Fibroblast of mammary gland (primary cell): ENCODE measurements around the gene ZNF701.

Source experiments
- DNase-seq: peaks from one replicate; pipeline ENCODE4 v3.0.0-alpha.2; 2010; ENCODE audit warnings: low read depth
- H3K4me3 ChIP-seq: 2 replicates; pipeline ENCODE4 v1.5.1; 2011; ENCODE audit warnings: low read depth, mild to moderate bottlenecking, low read length, moderate library complexity; ENCODE audit not compliant: control insufficient read depth
- TF ChIP-seq, protein P1 (sequence below): conservative IDR thresholded peaks from 2 replicates; pipeline ENCODE4 v1.5.1; 2011; ENCODE audit warnings: low read depth, low read length, inconsistent platforms; ENCODE audit not compliant: control insufficient read depth, insufficient read depth

The ZNF701 gene

DNA sequence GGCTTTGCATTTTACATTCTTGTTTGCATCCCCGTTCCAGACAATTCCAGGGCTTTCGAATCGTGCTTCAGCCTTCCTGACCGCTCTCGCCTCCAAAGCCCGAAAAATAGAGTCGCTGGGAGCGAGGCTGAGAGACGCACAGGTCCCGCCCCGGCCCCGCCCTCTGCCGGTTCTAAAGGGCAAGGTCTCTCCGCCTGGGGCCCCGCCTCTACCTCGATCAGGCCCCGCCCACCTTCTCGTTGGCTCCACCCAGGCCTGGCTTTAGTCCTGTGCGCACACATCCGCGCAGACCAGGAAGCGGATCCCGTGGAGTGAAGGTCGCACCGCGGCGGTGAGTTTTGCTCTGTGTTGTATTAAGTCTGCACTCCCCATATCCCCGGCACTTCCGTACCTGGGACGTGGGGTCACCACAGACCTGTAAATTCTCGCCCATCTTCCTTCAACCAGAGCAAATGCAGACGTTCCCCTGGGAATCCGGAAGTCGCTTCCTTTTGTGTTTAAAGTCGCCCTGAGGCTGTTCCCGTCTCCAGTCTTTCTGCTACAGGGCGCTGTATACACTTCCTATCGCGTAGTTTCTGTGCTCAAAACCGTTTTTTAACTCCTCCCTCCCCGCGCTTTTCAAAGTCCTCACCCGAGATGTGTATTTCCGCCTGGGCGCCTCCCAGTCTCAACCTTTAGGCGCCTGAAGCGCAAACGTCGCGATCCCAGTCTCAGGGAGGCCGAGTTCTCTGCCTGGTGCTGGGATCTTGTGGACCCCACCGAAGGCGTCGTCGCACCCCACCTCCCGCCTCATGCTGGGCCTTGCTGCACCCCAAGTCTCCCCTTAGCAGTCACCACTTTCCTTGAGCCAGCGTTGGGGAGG lies at the start of gene ZNF701:
Gene ZNF701 (plus strand): TSS at position 288 of the 862 bp plus-strand sequence. CDS start 3,861 bp downstream, outside the sequence.
- DNase-seq: peak; percentile 88
- TF ChIP-seq, protein P1, sequence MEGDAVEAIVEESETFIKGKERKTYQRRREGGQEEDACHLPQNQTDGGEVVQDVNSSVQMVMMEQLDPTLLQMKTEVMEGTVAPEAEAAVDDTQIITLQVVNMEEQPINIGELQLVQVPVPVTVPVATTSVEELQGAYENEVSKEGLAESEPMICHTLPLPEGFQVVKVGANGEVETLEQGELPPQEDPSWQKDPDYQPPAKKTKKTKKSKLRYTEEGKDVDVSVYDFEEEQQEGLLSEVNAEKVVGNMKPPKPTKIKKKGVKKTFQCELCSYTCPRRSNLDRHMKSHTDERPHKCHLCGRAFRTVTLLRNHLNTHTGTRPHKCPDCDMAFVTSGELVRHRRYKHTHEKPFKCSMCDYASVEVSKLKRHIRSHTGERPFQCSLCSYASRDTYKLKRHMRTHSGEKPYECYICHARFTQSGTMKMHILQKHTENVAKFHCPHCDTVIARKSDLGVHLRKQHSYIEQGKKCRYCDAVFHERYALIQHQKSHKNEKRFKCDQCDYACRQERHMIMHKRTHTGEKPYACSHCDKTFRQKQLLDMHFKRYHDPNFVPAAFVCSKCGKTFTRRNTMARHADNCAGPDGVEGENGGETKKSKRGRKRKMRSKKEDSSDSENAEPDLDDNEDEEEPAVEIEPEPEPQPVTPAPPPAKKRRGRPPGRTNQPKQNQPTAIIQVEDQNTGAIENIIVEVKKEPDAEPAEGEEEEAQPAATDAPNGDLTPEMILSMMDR: no peak
- H3K4me3 ChIP-seq: peak within 1 kb of the TSS; percentile 96

DNA sequence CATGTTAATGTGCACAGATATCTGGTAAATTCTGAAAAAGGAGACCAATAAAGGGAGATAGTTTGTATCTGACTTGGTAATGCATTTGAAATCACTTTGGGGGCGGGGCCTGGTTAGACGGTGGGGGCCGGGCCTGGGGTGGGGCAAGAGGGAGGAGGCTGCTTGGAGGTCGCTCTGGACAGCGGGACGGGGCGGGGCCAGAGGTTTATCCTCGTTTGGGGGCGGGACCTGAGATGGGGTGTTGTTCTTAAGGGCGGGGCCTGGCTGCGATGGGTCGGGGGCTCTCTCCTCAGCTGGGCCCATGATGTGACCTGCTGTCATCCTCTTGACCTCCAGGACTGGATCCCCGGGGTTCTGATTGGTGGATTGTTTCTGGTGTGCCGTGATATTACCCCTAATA lies 47.5 kb upstream of the ZNF701 start:
- no peak overlapping the region for H3K4me3 ChIP-seq
- DNase-seq: no peak
- TF ChIP-seq, protein P1: no peak

DNA sequence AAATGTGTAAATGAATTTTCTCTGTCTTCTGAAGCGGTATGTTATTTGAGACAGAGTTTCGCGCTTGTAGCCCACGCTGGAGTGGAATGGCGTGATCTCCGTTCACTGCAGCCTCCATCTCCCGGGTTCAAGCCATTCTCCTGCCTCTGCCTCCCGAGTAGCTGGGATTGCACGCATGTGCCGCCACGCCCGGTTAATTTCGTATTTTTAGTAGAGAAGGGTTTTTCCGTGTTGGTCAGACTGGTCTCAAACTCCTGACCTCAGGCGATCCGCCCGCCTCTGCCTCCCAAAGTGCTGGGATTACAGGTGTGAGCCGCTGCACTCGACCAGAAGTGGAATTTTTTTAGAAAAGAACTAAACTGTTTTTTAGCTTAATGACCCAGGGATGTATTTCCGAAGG lies 46.0 kb upstream of the ZNF701 start:
- DNase-seq: no peak
- no peak overlapping the region for H3K4me3 ChIP-seq
- TF ChIP-seq, protein P1: no peak

DNA sequence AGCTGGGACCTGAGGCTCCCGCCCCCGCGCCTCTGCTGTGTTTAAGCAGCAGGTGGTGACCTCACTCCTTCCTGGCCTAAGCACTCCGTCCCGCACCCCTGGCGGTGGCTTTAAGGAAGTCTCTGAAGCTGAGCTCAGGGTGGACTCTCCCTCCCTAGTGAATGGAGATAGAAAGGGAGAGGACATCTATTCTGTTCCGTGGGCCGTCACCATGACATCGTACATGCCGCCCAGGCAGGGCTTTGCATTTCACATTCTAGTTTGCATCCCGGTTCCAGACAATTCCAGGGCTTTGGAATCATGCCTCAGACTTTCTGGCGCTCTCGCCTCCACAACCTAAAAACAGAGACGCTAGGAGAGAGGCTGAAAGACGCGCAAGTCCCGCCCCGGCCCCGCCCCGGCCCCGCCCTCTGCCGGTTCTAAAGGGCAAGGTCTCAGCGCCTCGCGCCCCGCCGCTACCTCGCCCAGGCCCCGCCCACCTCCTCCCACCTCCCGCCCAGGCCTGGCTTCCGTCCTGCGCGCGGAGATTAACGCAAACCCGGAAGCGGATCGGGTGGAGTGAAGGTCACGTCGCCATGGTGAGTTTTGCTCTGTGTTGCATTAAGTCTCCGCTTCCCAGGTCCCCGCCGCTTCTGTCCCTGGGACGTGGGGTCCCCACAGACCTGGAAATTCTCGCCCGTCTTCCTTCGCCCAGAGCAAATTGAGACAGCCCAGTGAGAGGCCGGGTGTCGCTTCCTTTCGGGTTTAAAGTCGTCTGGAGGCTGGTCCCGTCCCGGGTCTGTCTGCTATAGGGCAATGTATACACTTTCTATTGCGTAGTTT lies 42.7 kb upstream of the ZNF701 start, which contains the start of gene ZNF808:
Gene ZNF808 (plus strand): TSS at position 535 of the 822 bp plus-strand sequence. CDS start 15,617 bp downstream, outside the sequence.
- TF ChIP-seq, protein P1: peak; percentile 67
- peak within 1 kb of the TSS; percentile 89 for H3K4me3 ChIP-seq
- DNase-seq: peak; percentile 91

DNA sequence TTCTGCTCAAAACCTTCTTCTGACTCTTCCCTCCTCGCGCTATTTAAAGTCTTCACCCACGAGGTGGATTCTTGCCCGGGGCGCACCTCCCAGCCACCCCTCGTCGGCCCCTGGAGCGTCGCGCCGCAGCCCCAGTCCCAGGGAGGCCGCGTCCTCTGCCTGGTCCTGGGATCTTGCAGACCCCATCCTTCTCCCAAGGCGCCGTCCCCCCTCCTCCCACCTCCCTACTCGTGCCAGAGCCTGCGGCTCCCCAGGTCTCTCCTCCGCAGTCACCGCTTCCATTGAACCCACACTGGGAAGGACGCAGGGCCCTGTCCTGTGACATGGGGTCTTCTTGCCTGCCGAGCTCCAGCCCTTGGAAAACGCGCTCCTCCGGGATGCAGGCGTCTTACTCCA lies 42.1 kb upstream of the ZNF701 start:
- H3K4me3 ChIP-seq: peak overlapping the region; percentile 89
- TF ChIP-seq, protein P1: no peak
- peak; percentile 2 for DNase-seq

DNA sequence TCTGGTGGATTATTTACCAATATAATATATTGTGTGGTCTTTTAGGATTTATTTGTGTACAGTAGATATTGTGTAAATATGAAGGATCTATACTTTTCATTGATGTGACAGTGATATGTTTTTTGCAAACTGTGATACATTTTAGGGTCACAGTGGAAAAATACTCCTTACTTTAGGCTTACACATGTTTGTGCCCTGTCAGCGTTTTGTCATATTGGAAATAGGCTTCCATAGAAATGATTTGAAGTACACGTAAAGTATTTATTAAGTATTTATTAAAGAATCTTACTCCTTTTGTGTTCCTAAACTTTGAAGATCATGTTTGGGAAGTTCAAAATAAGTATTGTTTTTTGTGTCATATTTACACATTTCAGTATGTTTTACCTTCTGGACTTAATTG lies 37.6 kb upstream of the ZNF701 start:
- no peak overlapping the region for H3K4me3 ChIP-seq
- TF ChIP-seq, protein P1: no peak
- no peak for DNase-seq
